ENCODE results near the gene NKD2. TPM values are rescaled to one million over a fixed set of nuclear protein-coding genes. Genes with fewer than 3 reads are reported as not detected.

The NKD2 gene
- total and polyA plus RNA-seq, 9 of the 15 experiments (the other 6 are each of a cell fraction or from before 2014, with no cell fraction given): 0.09 to 0.64 (median 0.27) TPM; not detected in 5

DNA sequence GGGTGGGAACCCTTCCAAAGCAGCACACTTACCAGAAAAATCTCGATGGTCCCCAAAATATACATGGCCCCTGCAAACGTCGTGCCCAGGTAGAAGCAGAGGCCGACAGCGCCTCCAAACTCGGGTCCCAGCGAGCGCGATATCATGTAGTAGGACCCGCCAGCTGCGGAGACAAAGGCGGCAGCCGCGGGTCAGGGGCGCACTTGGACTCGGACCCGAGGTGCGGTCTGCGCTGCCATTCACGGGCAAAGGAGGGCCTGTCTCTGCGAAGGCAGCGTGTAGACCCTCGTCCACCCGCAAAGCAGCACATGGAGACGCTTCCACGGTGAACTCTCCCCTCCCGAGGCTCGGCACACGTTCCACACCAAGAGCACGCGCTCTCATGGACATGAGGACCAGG is 78.3 kb downstream of the NKD2 start:
- Histone ChIP-seq H4K20me1 (replicated peaks; ENCODE audit: control insufficient read depth, insufficient read depth, low read length) (peaks cover 9% of the 10 kb centered on the region; the same call in 1 of the 2 replicates), H2AFZ (ENCODE audit: low read depth, low read length) (no peak overlapping the region), H3K27me3 (ENCODE audit: control insufficient read depth in 2 of 2, insufficient read depth in 2 of 2, low read length in 2 of 2) (peaks cover 0 to 83% of the 10 kb centered on the region in 2 experiments; a peak in 2 of 5 replicates), H3K27ac (ENCODE audit: extremely low read depth, low read depth, low read length) (no peak overlapping the region), H3K9me3 (replicated peaks; ENCODE audit: control insufficient read depth, insufficient read depth, low read depth, low read length) (no peaks in the 10 kb centered on the region), H3K9ac (ENCODE audit: insufficient read depth in 1 of 2, low read depth in 2 of 2, low read length in 2 of 2) (no peak overlapping the region), H3K4me1 (replicated peaks in 1 of 2; ENCODE audit: control insufficient read depth in 2 of 2, insufficient read depth in 2 of 2, low read length in 2 of 2) (peaks cover 0 to 60% of the 10 kb centered on the region in 2 experiments; a peak in 2 of 5 replicates), H3K4me3 (no peak overlapping the region), H3K36me3 (ENCODE audit: control insufficient read depth, insufficient read depth, low read length) (no peaks in the 10 kb centered on the region), H3K4me2 (ENCODE audit: insufficient read depth, low read length) (no peak overlapping the region), H3K79me2 (ENCODE audit: control insufficient read depth, insufficient read depth, low read length) (no peaks in the 10 kb centered on the region), H3K9me1 (ENCODE audit: control insufficient read depth, insufficient read depth, low read length) (no peaks in the 10 kb centered on the region)
- BruUV-seq (replicated peaks): no TSS peak
- ATAC-seq: no peak
- WGBS (ENCODE audit: insufficient coverage, low coverage, missing lambda C conversion rate): 48% methylated on average over 31 of the region's 31 CpGs
- intact Hi-C loops (cut with micrococcal nuclease): no loop called here
- no peak for DNase-seq (ENCODE audit: extremely low read depth in 1 of 4, low spot score in 3 of 4)
- in situ Hi-C loops (cut with MboI): no loop called here
- ChIA-PET POLR2A (no interaction called here), CTCF (ENCODE audit: low intra/inter-chr PET ratio) (no interaction called here)
- no peak for FAIRE-seq
- TF ChIP-seq ZNF668 (CRISPR knock-in tag; IDR thresholded peaks at IDR 0.05): no peak
- TF ChIP-seq NCOA6 (IDR thresholded peaks at IDR 0.05): no peak
- no peak for TF ChIP-seq YY1 (IDR thresholded peaks at IDR 0.05; ENCODE audit: borderline replicate concordance in 1 of 3, control insufficient read depth in 1 of 3, extremely low read depth in 1 of 3, insufficient read depth in 3 of 3, insufficient read length in 1 of 3, insufficient replicate concordance in 2 of 3, low read depth in 1 of 3, low read length in 2 of 3)
- no peak for TF ChIP-seq ZNF79 (CRISPR knock-in tag; IDR thresholded peaks at IDR 0.05; ENCODE audit: low read depth)
- no peak for TF ChIP-seq NR2F6 (CRISPR knock-in tag; IDR thresholded peaks at IDR 0.05)
- TF ChIP-seq, protein P1, sequence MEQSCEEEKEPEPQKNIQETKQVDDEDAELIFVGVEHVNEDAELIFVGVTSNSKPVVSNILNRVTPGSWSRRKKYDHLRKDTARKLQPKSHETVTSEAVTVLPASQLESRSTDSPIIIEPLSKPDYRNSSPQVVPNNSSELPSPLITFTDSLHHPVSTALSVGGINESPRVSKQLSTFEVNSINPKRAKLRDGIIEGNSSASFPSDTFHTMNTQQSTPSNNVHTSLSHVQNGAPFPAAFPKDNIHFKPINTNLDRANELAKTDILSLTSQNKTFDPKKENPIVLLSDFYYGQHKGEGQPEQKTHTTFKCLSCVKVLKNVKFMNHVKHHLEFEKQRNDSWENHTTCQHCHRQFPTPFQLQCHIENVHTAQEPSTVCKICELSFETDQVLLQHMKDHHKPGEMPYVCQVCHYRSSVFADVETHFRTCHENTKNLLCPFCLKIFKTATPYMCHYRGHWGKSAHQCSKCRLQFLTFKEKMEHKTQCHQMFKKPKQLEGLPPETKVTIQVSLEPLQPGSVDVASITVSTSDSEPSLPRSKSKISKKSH (CRISPR knock-in tag; IDR thresholded peaks at IDR 0.05): no peak
- TF ChIP-seq, protein P2, sequence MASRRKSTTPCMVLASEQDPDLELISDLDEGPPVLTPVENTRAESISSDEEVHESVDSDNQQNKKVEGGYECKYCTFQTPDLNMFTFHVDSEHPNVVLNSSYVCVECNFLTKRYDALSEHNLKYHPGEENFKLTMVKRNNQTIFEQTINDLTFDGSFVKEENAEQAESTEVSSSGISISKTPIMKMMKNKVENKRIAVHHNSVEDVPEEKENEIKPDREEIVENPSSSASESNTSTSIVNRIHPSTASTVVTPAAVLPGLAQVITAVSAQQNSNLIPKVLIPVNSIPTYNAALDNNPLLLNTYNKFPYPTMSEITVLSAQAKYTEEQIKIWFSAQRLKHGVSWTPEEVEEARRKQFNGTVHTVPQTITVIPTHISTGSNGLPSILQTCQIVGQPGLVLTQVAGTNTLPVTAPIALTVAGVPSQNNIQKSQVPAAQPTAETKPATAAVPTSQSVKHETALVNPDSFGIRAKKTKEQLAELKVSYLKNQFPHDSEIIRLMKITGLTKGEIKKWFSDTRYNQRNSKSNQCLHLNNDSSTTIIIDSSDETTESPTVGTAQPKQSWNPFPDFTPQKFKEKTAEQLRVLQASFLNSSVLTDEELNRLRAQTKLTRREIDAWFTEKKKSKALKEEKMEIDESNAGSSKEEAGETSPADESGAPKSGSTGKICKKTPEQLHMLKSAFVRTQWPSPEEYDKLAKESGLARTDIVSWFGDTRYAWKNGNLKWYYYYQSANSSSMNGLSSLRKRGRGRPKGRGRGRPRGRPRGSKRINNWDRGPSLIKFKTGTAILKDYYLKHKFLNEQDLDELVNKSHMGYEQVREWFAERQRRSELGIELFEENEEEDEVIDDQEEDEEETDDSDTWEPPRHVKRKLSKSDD (conservative IDR thresholded peaks at IDR 0.05; ENCODE audit: low read length): no peak
- no peak for TF ChIP-seq CREM (IDR thresholded peaks at IDR 0.05; ENCODE audit: low read depth)
- no peak for TF ChIP-seq MYBL2 (IDR thresholded peaks at IDR 0.05; ENCODE audit: low read depth)
- no peak for TF ChIP-seq MYBL2 (CRISPR knock-in tag; IDR thresholded peaks at IDR 0.05; ENCODE audit: borderline replicate concordance)
- TF ChIP-seq GATA2 (CRISPR knock-in tag; IDR thresholded peaks at IDR 0.05): no peak
- TF ChIP-seq PTBP1 (IDR thresholded peaks at IDR 0.05; ENCODE audit: low read depth, low read length): no peak
- TF ChIP-seq CHD2 (IDR thresholded peaks at IDR 0.05; ENCODE audit: low read depth, low read length): no peak
- TF ChIP-seq TFAM (CRISPR knock-in tag; conservative IDR thresholded peaks at IDR 0.05): no peak
- TF ChIP-seq ZNF197 (CRISPR knock-in tag; IDR thresholded peaks at IDR 0.05; ENCODE audit: low read depth): no peak
- TF ChIP-seq RAD51 (IDR thresholded peaks at IDR 0.05; ENCODE audit: borderline replicate concordance, low read depth): no peak
- TF ChIP-seq, protein P3, sequence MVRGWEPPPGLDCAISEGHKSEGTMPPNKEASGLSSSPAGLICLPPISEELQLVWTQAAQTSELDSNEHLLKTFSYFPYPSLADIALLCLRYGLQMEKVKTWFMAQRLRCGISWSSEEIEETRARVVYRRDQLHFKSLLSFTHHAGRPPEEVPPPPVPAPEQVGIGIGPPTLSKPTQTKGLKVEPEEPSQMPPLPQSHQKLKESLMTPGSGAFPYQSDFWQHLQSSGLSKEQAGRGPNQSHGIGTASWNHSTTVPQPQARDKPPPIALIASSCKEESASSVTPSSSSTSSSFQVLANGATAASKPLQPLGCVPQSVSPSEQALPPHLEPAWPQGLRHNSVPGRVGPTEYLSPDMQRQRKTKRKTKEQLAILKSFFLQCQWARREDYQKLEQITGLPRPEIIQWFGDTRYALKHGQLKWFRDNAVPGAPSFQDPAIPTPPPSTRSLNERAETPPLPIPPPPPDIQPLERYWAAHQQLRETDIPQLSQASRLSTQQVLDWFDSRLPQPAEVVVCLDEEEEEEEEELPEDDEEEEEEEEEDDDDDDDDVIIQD (CRISPR knock-in tag; IDR thresholded peaks at IDR 0.05): no peak
- TF ChIP-seq GABPA (tag; conservative IDR thresholded peaks at IDR 0.05; ENCODE audit: low read depth): no peak

Measured in K562 (cell line).